GM21528 (cell line): ENCODE results near the gene ZBTB20.
"Not testable (repeated sequence)": the region's sequence is repeated elsewhere in the genome, so short reads cannot be mapped to it uniquely, and the experiment has no call there.

Source experiments
- ATAC-seq: cut with Tn5 transposase; IDR thresholded peaks from one replicate; pipeline ENCODE4 v1.9.1; 2021; ENCODE audit warnings: mild to moderate bottlenecking, moderate library complexity; ENCODE audit not compliant: unreplicated experiment, low FRiP score

The ZBTB20 gene

DNA sequence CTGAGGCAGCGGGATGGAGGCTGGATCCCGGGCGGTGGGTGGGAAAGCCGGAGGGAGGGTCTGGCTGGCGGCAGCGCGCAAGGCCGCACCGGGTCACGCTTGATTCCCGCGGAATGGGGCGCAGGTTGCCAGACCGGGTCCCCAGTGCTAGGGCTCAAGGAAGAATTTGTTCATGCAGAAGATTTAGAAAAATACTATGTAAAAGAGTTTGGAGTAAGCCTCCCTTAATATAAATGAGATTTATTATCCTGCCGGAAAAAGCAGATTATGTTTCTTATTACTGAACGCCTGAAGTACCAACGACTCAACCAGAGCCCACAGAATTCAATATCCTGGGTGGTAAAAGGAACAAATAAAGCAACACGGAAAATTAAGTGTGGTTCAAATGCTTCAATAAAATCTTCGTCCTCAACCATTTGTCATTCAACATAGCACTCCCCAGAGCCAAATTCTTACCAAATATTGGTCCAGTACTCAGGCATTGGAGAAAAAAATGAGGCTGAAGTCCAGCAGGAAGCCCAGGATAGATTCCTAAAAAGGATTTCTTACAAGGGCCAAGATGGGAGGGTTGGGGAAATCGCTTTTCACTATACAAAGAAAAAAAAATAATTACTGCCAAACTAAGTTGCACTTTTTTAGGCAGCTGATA lies 1.2 kb upstream of the ZBTB20 start:
- ATAC-seq: peak; percentile 9

DNA sequence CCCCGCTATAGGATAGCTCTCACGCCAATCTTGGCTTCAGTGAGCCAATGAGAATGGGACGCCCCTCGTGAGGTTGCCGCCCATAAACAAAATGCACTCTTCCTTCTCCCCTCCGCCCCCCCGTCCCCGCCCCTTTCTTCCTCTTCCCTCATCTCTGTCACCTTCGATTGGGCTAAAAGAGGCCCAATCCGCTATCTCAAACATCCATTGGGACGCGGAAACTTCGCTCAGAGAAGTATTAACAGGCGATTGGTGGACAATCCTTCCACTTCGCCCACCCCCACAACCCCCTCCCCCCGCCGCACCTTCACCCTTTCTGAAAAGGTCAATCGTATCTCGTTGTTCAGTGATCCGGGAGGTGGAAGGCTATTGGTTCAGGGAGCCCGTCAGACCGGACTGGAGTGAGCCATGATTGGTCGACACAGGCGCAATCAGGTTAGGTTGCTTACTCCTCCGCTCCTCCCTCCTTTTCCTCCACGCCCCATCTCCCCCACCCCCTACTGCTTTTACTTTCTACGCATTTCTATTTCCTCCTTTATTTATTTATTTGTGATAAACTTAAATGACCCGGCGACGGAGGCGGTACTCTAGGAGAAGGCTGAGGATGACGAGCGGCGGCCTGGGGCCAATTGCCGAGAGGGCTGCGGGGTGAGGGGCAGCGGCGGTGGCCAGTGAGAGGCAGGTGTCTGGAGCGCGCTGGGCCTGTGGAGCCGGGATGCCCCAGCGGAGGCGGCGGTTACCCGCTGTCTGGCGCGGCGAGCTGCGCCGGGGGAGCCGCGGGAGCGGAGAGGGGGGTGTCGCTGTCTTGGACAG lies 447 bp upstream of the ZBTB20 start:
- ATAC-seq: peak; percentile 85

DNA sequence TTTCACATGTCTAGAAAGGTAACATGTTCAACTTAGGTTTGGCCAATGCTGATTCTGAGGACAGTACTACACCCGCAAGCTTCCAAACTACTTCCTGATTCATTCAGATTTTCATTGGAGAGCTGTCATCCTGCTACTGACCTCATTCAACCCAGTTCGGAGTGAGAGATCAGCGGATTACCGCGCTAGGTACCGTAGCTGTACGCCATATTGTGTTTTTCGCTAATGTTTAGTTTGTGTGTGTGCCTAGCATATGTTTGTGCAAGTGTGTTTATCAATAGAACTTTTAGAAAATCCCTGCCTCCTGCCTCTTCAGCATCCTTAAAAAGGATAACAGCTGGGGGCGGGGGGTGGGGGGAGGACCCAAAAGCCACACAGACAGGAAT lies 1.1 kb downstream of the ZBTB20 start:
- no peak for ATAC-seq

DNA sequence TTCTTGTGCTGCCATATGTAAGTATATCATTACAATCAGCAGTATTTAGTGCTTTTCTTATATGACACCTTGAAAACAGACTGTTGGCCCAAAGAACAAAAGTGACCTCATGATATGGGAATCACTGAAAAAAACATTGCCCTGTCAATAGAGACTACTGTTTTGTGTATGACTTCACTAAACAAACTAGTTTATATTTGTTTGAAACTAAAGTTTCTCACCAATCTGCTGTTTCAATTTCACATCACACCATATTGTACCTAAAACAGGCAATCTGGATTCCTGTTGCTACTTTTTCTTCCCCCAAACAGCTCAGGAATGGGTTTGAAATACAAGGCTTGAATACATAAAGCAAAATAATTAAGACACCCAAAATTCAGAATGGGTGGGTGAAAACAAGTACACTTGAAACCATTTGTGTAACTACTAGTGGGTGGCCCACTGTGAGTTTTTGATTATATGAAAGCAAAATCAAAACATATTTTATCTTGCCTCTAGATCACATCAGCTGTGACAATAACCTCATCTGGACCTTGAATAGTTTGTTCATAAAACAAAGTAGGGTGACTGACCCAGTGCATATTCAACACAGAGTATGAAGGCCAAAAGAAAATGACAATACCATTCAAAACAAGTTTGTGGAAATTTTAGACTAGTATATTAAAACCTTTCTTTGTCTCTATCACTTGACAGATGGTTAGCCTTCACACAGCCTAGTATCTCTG lies 5.9 kb downstream of the ZBTB20 start:
- ATAC-seq: peak; percentile 61

DNA sequence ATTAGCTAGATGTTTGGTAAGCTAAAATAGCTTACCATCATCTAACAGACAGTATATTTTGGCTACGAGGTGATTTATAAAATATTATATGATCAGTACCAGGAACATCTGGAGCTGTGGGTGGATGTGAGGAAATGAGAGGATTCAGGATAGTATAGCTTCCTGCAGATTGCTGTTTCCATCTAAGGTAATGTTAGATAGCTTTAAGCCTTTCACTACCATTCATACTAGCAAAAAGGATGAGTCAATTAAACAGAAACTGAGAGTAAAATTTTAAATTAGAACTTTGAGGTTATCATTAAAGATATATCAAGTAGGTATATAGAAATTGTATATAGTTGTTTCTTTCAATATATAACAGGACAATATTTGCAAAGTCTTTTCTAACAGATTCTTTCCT lies 8.0 kb downstream of the ZBTB20 start:
- no peak for ATAC-seq

DNA sequence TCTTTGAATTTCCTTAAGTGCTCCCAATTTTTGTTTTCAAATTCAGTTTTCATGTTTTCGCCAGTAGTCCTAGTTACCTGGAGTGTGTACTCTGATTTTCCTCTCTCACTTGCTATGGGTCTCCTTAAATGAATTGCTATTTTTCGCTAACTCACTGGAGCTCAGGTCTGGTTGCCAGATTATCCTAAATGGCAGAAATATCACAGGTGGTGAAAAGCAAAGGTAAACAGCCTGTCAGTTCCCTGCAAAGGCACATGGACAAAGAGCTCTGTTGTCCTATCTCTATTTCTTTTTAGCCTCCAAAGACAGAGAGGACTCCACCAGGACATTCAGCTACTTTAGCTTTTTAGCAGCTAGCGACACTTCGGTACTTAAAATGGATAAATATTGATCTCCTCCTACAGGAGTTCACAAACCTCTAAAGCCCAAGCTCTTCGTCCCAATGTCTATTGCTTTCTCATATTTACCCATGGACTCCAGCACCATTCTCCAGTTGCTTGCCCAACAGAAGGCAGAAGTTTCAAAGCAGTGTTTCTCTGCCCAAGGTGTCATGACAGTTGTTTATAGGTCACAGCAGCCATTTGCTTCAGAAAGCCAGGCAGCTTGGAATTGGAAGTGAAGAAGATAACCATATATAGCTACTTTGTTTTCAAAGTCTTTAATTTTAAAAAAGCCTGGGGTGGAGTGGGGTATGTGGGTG lies 12.3 kb downstream of the ZBTB20 start:
- no peak for ATAC-seq

DNA sequence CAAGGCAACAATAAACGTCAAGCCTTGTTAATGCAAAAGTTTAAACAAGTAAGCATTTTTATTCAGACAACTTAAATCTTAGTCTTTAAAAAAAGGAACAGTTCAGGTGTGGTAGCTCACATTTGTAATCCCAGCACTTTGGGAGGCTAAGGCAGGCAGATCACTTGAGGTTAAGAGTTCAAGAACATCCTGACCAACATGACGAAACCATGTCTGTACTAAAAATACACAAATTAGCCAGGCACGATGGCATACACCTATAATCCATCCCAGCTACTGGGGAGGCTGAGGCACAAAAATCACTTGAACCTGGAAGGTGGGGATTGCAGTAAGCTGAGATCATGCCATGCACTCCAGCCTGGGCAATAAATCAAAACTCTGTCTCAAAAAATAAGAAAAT lies 19.9 kb downstream of the ZBTB20 start:
- ATAC-seq: no peak

DNA sequence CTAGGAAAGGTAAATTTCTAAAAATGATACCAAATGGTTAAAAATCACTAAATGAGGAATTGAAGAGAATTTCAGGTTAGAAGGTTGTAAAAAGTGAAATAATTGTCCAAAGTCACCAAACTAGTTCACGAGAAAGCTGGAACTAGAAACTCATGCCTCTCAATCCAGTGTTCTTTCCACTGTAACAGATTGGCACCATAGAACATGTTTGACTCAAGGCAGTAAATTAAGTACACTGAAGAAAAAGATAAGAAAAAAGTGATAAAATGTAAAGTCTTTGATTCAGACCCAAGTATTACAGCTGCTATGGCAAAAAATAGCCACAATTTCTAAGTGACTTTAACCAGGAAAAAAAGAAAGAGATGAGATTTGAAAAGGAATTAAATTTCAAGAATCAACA lies 26.5 kb downstream of the ZBTB20 start:
- no peak for ATAC-seq

DNA sequence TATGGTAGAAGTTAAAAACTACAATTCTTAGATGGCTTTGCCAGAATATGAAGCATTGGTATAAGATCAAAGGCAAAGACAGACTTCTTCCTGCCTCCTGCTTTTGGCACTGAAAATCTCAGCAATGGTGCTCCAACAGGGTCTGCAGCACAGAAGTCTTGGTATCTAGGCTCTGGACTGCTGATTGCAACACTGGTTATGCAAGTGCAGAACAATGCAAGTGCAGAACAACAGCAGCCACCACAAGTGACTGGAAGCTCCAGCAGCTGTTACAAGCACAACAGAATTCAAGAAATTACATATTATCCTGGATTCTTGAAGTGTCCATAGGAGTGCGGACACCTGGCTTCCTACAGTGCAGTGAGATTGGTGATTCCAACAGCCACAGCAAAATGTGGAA lies 33.7 kb downstream of the ZBTB20 start:
- ATAC-seq: no peak

DNA sequence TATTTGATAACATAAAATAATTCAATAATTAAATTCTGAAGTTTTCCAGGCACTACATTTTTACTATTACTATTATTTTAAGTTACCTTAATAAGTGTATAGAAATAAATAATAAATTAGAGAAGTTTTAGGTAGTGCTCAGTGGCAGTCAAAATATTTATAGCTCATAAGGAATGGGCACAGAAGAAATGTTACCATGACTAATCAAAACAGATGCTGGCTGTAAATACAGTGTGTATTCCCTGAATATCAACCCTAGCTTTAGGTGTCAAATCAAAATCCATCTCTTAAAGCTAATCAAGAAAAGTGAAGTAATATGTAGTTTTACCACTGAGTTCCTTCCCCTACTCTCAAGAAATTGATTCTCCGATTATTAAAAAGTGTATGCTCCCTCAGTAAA lies 35.5 kb downstream of the ZBTB20 start:
- ATAC-seq: no peak

DNA sequence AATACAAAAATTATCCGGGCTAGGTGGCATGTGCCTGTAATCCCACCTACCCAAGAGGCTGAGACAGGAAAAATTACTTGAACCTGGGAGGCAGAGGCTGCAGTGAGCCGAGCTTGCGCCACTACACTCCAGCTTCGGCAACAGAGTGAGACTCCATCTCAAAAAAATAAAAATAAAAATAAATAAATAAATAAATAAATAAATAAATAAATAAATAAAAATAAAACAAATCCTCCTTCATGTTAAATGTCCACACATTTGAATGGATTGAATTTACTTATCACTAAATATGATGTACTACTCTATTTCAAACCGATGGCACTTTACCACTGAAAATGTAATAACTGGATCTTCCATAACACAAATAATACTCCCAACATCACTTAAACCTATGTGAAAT lies 36.3 kb downstream of the ZBTB20 start:
- no peak for ATAC-seq

DNA sequence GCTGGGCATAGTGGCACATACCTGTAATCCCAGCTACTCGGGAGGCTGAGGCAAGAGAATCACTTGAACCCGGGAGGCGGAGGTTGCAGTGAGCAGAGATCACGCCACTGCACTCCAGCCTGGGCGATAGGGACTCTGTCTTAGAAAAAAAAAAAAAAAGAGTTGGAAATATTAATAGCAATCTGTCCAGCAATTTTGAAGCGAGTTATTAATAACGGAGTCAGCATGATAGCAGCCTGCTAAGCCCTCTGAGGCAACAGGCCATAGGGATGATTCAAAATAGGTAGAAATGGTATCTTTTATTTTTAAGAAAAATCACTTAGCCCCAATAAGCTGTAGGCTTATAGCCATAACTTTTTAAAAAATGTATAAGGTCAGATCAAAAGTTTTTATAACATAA lies 37.0 kb downstream of the ZBTB20 start:
- not testable (repeated sequence) for ATAC-seq

DNA sequence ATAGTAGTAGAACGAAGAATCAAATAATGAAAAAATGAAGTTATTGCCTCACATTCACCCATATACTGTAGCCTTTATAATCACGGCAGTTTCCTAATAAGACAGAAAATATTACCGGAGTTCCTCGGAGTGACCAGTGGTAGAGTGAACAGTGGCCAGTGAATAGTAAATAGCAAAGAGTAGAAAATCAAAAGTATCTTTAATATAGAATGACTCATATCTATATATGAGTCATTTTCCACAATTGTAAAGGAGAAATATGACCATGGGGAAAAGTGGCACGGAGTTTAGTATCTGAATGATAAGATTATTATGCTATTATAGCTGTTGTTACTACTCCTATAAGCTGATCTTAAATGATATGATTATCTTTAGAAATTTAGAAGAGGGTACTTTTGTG lies 38.5 kb downstream of the ZBTB20 start:
- no peak for ATAC-seq

DNA sequence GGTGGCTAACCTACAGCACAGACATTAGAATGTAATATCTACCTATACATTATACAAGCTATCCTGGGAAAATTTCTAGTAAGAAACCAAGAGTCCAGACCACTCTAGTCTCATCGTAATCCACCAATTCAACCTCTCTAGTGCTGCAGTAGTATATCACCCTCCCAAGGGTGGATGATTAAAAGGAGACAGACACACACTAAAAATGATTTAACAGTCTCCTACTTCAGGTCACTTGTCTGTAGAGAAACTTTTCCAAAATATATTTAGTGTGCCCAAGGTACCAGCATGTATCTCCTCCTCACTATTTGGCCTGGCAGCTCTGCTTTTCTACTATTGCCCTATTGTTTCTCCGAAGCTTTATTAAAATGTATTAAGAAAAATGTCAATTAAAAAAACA lies 45.0 kb downstream of the ZBTB20 start:
- no peak for ATAC-seq

DNA sequence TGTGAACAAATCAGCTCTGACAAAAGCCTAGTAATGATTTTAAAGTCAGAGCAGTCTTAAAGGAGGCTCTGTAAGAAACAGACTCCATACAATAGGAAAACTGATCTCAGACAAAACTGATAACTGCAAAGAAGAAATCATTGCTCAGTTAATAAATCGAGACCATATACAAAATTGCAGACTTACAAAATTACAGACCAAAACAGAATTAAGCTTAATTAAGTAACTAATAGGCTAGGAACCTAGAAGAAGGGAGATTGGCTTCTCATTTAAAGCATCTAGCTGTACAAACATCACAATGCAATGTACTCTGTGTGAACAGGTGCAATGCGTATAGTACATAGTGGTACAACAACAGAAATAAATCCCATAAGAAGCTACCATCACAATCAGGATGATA lies 46.3 kb downstream of the ZBTB20 start:
- ATAC-seq: no peak

DNA sequence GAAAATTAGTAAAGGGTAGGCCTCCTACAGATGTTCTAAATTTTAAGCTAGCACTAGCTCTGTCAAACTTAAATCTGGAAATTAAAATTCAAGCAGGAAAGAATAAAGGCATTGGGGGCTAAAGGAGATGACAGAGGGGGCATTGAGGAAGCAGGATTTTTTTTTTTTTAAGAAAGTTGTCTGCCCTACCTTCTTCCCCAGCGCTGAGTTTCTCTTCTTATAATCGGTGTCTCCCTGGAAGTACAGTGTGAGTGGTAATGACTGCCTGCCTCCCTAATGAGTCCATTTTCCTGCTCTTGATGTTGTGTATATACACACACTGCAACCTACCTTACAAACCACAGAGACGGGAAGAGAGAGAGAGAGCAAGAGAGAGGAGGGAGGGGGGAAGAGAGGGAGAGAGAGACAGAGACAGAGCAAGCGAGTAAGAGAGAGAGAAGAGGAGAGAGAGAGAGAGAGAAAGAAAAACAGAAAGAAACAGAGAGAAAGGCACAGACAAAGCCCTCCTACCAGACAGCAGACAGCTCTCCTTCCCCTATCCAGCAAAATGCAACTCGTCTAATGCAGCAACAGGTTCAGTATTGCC lies 47.0 kb downstream of the ZBTB20 start:
- ATAC-seq: peak; percentile 65

DNA sequence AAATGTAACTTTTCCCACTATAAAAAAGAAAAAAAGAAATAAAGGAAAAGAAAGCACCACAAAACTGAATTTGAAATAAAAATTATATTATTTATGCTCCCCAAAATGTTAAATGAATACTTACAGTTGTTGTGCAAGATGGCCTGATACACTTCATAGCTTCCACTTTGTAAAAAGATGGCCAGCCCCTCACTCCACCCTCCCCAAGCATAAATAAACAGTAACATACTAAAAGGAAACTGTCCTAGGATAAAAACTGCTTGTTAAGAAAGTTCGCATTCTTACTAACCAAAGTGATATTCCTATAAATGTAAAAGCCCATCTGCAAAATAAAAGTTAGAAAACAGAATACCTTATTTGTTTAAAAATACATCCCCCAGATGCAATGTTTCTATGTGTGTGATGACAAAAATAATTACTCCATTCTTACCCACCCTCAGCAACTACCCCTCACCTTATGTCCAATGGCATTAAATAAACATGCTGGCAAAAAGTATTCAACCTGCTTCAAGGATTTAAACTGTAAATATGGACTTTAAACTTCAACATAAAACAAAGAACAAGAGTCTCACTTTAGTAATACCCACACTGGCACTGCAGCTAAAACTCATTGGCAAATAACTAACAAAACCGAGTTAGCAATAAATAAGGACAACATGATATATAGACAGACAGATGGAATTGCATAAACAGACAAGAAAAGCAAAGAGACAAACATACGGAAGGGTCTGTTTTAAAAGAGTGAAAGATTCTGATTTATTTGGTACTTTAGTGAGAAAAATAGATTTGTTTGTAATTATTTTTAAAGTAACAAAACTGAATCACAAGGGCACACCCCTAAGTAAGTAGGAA lies 47.7 kb downstream of the ZBTB20 start:
- no peak for ATAC-seq

DNA sequence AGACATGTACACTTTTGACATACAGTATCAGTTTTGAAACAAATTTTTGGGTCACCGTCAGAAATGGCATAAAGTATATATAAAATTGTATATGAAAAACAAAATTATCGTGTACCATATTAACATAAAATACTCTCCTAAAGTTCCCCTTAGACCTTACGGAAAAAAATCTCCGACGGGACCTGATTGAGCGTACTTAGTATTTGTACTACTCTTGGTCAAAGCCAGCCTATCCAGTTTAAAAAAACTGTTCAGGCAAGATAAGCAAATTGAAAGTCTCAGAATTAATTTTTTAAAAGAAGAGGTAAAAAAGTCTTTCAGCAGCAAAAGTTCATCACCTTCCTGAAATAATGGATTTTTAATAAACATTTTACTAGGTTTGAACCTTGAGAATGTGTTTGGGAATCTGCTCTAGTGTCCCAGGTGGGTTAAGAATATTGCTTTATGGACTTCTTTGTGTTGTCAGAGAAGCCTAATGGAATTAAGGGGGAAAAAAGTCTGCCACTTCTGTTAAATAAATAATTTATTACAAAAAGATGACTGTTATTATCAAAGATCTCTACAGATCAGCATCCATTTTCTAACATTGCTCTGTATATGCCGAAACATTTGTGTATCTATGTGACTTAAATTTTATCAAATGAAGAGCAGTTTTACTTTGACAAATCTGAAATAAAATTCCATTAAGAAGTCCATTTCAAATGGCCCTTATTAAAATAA lies 48.6 kb downstream of the ZBTB20 start:
- ATAC-seq: no peak

DNA sequence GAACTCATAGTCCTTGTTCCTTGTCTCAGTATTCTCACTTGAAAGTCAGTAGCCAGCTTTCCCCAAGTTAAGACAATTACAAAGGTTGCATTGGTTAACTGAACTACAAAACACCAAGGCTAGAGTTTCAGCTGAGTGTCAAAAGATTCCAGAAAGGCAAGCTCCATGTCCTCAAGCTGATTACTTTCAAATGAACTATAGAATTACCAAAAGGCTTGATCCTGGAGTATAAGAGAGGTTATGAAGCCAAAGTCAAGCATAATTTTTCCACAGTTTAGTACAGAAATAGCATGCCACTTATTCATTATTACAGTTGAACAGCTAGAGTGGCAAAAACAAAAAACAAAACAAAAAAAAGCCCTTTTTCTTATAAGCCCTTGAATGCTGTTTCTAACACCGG lies 51.9 kb downstream of the ZBTB20 start:
- no peak for ATAC-seq
